HG02642 (cell line): Measurements from ENCODE around the gene SLC6A13.
"Not testable (repeated sequence)": the region's sequence is repeated elsewhere in the genome, so short reads cannot be mapped to it uniquely, and the experiment has no call there.

Experiments
- ATAC-seq: cut with Tn5 transposase; IDR thresholded peaks from one replicate; pipeline ENCODE4 v1.9.1; 2021; ENCODE audit warnings: mild to moderate bottlenecking; ENCODE audit not compliant: unreplicated experiment, poor library complexity

The SLC6A13 gene

DNA sequence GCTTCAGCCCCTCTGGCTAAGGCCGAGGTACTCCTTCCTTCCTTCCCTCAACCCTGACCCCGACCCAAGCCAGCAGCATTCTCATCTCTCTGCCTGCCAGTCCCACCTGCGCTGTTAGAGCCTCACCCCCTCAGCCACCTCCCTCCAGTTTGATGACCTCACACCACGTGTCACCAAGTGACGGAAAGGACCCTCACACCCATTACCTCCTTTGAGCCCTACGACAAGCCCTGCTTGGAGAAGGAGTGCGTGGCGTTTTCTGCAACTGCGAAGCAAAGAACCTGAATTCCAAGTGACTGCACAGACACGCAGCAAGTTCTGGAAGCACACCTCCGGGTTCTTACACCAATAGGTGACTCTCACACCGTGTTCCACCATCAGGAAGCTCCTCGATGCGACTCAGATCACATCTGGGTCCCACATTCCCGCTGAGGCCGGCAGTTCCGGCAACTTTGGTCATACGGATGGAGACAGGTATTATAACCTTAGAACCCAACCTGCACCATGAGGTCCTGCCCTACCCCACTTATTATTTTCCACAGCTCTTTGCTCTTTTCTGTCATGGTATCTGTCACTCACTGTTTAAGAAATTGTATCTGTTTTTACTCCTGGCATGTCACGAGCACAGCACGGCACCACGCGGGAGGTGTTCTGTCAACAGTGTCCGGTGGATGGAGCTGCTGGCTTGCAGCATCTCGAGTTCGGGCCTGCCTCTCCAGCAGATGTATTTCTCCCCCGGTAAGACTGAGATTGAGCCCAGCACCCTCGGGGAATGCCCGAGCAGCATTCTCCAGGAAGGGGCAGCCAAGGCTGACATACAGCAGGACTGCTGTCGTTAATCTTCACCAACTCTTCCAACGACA is 43.7 kb downstream of the SLC6A13 start:
- ATAC-seq: no peak

DNA sequence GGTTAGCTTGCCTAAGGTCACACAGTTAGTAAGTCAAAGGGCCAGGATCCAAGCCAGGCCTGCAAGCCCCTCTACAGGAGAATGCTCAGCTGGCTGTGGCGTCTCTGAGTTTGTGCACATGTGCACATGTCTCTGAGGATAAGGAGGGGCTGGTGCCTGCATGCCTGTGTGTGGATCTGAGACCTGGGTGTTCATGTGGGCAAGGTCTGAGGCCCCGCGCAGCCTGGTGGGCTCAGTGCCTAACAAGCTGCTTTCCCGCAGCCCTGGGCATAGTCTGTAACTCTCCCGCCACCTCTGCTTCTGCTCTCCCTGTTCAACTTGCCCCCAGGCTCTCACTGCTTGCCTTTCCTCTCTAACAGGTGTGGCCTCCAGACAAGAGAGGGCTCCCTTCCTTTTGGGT is 44.4 kb downstream of the SLC6A13 start:
- no peak for ATAC-seq

- ATAC-seq: not testable (repeated sequence)
These were observed 45.6 kb downstream of the SLC6A13 start for GRCh38 chr12:217029-217428.

DNA sequence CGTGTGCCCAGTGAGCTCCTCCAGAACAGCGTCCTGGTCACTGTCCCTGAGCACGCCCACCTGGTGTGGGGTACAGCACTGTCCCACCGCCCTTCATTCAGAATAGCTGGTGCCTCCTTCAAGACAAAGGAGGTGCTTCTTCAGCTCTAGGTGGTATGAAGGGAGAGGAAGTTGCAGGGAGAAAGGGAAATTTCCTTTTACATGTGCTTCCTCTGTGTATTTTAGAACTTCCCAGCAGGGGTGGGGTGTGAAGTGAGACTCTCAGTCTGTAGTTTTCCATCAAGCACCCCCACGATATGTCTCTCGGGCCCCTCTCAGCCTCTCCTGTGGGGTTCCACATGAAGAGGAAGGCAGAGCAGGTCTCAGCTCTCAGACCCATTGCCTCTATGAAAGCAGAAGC is 47.5 kb downstream of the SLC6A13 start:
- no peak for ATAC-seq

DNA sequence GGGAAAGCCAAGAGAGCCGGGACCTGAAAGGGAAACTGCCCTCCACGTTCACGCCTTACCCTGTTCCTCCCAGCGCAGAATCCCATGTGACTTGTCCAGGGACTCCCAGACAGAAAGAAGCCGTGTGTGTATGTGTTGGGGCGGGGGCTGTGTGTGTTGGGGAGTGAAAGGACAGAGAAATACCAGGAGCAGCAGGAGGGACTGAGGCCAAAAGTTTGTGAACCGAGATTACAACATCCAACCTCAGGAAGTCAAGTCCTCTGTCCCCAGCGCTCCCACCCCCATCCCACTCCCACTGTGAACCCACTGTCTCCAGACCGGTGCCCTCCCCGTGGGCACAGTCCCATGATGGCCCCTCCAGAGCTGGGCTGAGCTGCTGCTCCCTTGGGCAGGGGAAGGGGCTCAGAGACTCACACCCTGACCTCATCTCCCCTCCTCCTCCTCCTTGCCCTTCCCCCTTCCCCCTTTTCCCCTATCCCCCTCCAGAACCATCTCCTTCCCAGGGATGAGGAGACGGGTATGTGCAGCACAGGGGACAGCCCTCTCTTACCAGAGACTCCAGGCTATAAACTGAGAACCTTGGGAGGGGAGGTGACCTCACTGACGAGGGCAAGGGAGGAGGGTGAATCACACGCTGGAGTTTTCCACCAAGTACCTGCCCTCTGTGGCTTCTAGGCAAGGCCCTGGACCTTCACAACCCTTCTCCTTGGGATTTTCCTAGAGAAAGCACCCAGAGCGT is 48.5 kb downstream of the SLC6A13 start, which contains the start of gene SLC6A12:
Gene SLC6A12 (minus strand): TSS at position 155 of the 739 bp plus-strand sequence. CDS start 4,171 bp downstream, outside the sequence.
- no peak for ATAC-seq

DNA sequence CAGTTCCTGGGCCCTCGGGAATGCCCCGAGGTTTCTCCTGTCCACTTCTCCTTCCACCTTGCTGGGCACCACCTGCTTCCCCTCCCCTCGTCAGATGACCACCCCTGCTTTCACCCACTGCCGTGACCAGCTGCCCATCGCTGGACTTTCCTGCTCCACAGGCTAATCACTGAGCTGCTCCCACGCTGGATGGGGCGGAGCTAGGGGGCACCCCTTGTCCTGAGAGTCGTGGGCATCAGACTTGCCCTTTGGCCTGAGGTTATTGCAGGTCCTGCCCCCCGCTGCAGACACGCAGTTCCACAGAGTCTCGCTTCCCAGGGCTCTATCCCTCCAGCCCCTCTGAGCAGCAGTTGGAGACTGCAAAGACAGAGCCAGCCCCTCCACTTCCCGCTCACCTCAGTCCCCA is 49.1 kb downstream of the SLC6A13 start:
- ATAC-seq: no peak

- ATAC-seq: no peak
These were observed 49.7 kb downstream of the SLC6A13 start for GRCh38 chr12:212715-213526.

- ATAC-seq: no peak
These were observed 50.3 kb downstream of the SLC6A13 start for GRCh38 chr12:212415-212714.

GRCh38 chr12:211639-212414 is 50.8 kb downstream of the SLC6A13 start:
- no peak for ATAC-seq

DNA sequence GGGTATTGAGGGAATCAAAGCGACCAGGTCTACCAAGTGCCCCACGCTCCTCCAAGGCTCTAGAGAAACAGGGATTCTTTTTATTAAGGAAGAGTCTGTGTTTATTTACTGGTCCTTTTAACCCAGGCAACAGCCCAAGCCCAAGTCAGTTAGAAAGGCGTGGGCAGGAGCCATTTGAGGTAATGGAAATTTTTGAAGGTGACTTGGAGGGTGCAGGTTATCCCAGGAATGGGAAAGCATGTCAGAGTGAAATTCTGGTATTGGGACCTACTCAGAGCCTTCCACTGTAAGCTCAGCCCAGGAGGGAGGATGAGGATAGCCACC is 51.5 kb downstream of the SLC6A13 start:
- no peak for ATAC-seq

- ATAC-seq: no peak
These were observed 52.1 kb downstream of the SLC6A13 start for GRCh38 chr12:210277-211141.

DNA sequence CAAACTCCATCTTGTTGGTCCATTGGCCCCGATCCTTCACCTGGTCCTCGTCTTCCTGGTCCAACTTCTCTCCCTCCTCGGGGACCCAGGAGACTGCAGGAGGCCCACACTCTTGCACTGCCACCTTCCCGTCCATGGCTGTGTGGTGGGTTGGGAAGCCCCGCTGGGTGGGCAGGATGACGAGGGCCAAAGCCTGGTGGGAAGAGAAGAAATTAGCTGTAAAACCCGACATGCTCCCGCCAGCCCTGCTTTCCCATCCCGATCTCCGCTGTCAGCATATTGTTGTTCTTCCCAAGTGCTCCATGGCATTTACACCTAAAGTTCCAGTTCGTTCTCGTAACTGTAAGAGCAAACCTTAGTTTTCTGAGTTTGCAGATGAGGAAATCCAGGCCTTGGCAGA is 52.8 kb downstream of the SLC6A13 start:
- ATAC-seq: no peak

GRCh38 chr12:209246-209645 is 53.4 kb downstream of the SLC6A13 start:
- no peak for ATAC-seq

DNA sequence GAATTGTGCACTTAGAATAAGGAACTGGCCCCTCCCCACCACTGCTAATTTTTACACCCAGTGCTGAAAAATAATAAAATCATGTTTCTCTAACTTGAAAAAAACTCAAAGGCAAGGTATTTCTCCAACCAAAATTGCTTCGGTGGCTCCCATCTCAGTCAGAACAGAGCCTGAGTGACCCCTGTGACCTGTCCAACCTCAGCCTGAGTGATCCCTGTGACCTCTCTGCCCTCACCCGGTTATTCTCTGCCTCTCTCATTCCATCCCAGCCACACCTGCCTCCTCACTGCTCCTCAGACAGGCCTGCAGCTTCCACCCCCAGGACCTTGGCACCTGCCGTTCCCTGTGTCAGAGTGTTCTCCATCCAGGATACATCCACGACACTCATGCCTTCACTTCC is 53.8 kb downstream of the SLC6A13 start:
- no peak for ATAC-seq

DNA sequence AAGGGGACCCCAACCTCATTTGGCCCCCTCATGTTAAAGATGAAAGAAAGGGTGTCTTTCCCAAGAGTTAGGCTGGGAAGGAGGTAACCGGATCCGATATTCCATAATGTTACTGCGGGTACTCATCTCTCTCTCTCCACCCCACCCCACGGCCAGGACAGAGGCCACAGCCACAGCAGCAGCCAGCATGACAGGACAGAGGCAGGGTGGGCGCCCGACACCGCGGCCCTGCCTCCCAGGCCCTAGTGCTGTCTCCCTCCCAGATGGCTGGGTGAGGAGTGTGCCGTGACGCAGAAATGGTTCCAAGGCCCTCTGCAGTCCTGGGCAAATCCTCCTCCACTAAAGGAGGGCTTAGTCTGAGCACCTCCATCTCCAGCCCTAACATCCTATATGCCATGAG is 54.8 kb downstream of the SLC6A13 start:
- no peak for ATAC-seq

DNA sequence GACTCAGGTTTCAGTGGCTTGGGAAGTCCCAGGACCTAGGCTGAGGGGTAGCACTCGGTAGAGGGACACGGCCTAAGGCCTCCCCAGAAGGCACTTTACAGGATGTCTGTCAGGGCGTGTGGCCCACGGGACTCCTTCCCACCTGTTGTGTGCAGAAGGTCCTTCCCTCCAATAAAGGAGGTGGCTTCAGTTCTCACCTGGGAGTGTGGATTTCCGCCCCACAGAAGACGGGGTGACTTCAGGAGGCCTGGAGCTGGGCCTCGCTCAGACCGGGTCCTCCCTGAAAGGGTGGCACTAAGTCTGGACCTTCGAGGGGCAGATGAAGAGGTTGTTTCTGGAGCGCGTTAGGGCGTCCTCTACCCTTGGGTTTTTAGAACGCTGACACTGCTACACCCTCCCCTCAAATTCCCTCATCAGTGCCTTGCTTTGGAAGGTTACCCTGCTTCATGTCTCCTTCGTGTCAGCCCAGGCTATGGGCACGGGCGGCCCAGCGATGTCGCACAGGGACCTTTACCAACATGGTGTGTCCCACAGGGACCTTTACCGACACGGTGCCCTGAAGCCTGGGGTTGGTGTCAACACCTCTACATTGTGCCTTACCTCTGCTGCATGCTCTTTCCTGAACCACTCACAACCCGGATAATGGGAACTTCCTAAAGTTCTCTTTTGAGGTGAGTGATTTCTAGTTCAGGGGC is 55.7 kb downstream of the SLC6A13 start:
- ATAC-seq: no peak

- no peak for ATAC-seq
These were observed 57.6 kb downstream of the SLC6A13 start for GRCh38 chr12:205026-205425.

DNA sequence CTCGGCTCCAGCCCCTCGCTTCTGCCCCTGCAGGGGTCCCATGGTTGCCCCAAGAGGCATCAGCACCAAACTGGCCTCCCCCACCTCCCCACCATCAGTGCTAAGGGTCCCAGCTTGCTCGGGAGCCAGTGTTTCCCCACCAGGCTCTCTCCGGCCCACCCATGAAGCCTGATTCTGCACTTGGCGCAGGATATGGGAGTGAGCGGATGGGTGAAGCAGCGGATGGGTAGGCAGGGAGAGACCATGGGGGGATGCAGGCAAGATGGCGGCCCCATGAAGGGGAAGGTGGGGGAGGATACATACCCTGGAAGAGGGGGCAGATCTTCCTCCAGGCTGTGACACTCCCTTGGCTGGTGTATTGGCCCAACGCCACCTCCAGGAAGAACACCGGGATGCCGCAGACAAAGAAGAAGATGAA is 58.4 kb downstream of the SLC6A13 start:
- ATAC-seq: no peak
